Glomerular visceral epithelial cell (primary cell): ENCODE results near the gene RBFOX2.
A peak's percentile ranks its signal among the peaks of the same experiment; 100 is the strongest.

Source experiments
- DNase-seq: peaks from one replicate; pipeline ENCODE4 v3.0.0-alpha.2; 2016; ENCODE audit errors: extremely low spot score

Gene RBFOX2

GRCh38 chr22:35973388-35973787, 55.2 kb downstream of the RBFOX2 start:
- no peak for DNase-seq

DNA sequence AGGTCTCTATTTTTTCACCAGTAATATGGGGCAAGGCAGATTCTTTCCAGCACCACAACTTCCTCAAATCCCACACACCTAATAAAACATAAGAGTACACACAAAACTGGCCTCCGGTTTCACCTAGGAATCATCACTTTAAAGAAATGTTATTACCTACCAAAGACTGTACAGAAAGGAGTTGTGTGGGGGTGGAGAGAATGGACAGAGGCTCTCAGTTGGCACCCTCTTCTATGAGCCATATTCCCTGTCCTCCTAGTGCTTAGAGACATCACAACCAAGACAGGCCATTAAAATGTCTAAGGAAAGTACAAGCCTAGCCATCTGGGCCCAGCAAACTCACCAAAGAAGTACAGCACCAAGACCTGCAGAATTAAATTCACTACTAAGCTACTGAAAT, 56.1 kb downstream of the RBFOX2 start:
- no peak for DNase-seq

DNA sequence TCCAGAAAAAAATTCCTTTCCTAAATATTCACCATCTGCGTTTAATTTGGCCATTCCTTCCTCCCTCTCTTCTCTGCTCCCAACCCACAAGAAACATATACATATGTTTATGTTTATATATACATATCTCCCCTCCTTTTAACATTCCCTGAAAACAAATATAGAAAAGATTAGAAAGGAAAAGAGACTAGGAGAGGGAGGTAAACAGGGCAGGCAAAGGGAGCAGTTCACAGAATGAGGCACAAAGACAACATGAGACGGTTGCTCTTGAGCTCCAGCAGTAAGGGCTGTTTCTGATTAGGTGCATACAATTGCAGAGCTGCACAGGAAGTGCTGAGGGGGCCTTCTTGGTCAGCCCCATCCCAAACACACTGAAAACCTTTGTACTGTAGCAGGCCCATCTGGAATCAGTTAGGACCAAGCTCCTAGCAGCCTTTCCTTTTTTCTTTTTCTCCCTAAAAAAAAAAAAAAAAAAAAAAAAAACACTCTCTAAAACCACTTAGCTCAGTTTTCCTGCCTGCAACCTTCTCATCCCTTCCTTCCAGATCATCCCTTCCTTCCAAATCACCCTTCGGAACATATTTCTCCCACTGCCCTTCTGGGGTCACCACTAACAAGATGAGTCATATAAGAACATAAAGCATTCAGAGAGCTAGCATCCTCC, 57.0 kb downstream of the RBFOX2 start:
- DNase-seq = no peak

- DNase-seq = no peak
Observed at GRCh38 chr22:35970616-35971455, 57.8 kb downstream of the RBFOX2 start.

DNA sequence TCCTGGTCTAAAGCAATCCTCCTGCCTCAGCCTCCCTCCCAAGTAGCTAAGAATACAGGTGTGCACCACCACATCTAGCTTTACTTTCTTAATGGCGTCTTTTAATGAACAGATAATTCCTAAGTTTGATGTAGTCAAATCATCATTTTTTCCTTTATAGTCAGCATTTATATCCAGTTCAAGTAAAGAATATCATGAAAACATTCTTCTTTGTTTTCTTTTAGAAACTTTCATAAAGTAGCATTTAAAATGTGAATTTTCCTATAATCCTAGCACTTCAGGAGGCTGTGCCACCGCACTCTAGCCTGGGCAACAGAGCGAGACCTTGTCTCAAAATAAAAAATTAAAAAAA, 61.6 kb downstream of the RBFOX2 start:
- no peak for DNase-seq

- DNase-seq = no peak
Observed at GRCh38 chr22:35966314-35967045, 62.1 kb downstream of the RBFOX2 start.

DNA sequence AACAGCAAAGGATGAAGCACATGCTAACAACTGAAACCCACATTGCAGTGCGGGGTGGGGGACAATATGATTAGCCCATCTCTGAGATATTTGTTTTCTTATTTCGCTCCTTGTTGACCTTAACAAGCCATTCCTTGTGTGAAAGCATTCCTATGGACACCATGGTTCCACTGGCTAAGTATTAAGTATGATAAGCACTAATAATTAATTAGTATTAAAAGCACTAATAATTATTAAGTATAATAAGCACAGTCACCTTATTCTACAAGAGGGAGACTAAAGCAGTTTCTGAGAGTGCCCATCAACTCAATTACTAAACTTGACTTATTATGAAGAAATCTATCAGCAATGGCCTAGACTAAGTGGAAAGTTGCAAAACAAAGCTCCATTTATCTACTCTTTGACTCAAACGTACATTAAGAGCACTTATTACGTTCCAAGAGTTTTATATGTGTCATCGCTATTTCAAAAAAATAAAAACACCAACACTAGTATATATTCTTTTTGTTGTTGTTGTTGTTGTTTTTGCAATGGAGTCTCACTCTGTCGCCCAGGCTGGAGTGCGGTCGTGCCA, 65.3 kb downstream of the RBFOX2 start:
- DNase-seq = no peak

GRCh38 chr22:35961480-35962295, 66.9 kb downstream of the RBFOX2 start:
- peak; percentile 75 for DNase-seq

DNA sequence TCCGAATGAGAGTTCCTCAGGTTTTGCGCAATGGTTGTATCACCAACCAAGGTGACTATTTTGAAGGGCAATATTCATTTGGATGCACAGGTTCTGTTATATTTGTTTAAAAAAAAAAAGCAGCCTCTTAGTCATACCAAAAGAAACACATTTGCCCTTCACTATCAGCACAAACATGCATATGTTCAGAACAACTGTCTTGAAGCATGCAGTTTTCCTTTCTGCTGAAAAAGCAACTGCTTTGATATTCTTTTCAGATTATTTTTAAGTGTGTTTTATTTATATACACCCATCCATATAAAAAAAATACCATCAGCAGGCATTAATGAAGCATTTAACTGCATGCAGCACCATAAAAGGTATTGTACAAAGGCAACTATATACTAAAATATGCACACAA, 67.8 kb downstream of the RBFOX2 start:
- no peak for DNase-seq

DNA sequence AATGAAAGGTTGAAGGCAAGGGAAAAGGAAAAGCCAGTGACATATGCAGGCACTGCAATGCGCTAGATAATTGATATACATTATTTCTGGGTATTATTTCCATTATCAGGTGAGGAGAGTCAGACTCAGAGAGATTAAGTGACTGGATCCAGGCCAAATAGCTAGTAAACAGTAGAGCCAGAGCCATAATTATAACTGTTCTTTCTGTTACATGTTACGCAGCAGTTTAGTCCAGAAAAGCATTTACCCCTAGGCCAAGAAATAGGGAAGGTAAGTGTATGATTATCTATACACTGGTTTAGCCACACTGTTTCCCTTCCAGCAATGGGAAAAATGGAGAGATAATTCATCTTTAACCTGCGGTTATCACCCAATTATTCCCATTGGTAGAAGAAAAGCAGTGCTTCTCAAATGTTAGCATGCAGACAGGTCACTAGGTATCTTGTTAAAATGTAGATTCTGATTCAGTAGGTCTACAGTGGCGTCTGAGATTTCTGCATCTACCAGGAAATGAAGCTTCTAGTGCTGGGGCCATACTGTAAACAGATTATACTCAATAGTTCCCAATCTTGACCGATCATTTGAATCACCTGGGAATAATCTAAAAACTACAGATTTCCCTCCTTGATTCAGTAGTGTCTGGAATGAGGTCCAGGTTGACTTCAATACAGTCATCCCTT, 69.4 kb downstream of the RBFOX2 start:
- DNase-seq = no peak

DNA sequence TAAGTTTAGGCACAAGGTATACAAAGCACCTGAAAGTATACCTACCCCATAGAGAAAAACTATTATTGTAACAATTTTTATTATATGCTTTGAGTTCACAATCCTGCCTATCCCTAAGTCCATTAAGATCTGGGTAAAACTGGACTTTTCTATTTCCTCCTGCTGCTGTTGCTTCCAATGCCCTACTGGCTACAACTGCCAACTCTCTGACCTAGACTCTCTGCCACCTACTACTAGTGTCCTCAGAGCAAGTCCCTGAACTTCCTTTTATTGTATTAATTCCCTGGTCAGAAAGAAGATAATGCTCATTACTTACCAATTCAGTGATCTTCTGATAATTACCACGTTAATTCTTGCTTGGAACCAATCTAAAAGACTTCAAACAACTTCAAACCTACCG, 70.3 kb downstream of the RBFOX2 start:
- DNase-seq = no peak

DNA sequence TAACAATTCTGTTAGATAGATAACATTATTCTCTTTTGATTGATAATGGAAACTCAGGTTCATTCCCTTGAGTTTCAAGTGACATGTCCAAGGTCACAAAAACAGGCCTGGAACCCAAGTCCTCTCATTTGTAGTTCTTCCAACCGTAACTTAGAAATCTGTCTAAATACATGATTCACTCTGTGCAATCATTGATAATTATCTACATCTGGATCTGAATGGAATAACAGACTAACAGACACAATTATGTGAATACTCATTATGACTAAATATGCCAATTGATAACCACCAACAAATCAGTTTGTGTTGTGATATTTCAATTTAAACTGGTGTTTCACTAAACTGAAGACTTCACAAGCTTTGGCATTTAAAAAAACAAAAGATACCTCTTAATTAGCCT, 71.0 kb downstream of the RBFOX2 start:
- DNase-seq = no peak

DNA sequence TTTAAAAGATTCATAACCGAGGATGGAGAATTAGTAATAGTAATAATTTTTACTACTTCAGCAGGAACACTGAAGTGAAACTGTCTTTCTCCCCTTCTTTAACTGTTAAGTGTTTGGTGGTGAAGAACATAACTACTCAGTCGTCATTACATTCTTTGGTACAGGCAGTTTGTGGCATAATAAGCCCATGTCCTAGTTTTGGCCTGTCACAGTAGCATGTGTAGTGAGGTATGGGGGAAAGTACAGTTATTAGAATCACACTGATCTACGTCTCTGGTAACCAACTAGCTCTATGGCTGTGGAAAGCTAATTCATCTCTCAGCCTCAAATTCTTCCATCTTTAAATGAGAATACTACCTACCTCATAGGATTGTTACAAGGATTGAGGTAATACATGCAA, 71.8 kb downstream of the RBFOX2 start:
- DNase-seq = no peak

GRCh38 chr22:35955546-35955945, 73.1 kb downstream of the RBFOX2 start:
- no peak for DNase-seq

DNA sequence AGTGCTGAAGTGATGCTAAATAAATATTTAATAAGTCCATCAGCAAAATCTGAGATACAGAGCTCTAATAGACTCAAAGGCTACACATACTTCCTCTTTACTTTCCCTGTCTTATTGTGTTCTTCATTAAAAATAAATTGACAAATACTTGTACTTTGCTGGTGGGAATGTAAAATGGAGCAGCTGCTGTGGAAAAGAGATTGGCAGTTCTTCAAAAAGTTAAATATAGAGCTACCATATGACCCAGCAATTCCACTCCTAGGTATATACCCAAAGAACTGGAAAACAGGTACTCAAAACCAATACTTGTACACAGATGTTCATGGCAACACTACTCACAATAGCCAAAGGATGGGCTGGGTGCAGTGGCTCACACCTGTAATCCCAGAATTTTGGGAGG, 76.0 kb downstream of the RBFOX2 start:
- no peak for DNase-seq

GRCh38 chr22:35950262-35950661, 78.4 kb downstream of the RBFOX2 start:
- no peak for DNase-seq

DNA sequence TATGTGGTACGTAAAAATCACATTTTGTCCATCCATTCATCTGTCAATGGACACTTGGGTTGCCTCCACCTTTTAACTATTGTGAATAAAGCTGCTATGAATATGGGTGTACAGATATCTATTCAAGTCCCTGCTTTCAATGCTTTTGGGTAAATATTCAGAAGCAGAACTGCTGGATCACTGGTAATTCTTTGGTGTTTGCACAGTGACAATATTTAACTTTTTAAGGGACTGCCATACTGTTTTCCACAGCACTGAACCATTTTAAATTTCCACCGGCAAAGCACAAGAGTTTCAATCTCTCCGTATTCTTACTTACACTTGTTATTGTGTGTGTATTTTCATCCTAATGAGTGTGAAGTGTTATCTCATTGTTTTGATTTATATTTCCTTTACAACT, 79.4 kb downstream of the RBFOX2 start:
- no peak for DNase-seq

DNA sequence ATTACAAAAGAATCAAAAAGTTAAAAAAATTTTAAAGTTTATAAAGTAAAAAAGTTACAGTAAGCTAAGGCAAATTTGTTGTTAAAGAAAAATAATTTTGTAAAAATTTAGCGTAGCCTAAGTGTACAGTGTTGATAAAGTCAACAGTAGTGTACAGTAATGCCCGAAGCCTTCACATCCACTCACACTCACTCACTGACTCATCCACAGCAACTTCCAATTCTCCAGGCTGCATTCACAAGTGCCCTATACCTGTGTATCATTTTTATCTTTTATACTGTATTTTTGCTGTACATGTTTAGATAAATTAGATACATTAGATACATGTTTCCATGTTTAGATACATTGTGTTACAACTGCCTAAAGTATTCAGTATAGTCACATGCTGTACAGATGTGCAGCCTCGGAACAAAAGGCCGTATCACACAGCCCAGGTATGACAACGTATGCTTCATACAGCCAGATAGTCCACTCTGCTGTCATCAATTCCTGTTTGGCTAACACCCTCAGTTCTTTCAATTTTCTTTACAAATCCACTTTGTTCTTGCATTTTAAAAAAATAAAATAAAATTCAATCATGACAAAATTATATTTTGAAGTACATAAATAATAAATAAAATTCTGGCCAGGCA, 80.7 kb downstream of the RBFOX2 start:
- no peak for DNase-seq

DNA sequence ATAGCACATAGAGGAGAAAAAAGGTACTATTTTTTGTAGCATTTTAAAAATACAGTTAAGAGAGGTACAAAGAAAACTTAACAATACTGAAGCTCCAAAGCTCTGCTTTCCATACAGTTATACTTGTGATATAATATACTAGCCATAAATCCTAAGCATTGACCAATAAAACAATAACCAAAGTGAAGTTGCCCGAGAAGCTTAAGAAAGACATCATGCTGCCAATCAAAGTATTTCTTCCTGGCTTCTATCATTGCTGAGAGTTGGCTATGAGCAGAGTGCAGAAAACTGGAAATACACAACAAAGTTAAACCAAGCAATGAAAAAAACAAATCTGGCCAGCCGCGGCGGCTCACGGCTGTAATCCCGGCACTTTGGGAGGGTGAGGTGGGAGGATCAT, 84.2 kb downstream of the RBFOX2 start:
- DNase-seq = no peak

DNA sequence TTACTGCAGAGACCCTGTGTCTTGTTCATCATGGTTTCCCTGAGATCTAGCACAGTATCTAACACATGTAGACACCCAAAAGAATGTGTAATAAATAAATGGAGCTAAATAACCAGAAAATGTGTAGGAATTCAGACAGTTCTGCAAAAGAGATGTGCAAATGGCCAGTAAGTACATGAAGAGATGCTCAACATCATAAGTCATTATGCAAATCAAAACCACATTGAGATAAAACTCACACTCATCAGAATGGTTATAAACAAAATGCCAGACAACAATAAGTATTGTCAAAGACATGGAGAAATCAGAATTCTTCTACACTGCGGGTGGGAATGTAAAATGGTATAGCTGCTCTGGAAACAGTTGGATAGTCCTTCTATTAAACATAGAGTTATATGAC, 88.5 kb downstream of the RBFOX2 start:
- no peak for DNase-seq

- DNase-seq = no peak
Observed at GRCh38 chr22:35938226-35938625, 90.4 kb downstream of the RBFOX2 start.
